GM18868 (cell line): Measurements from ENCODE around the gene AMIGO1.

Source experiments
- ATAC-seq: cut with Tn5 transposase; IDR thresholded peaks from one replicate; pipeline ENCODE4 v1.9.1; 2021; ENCODE audit warnings: mild to moderate bottlenecking, moderate library complexity; ENCODE audit not compliant: unreplicated experiment

AMIGO1 gene

DNA sequence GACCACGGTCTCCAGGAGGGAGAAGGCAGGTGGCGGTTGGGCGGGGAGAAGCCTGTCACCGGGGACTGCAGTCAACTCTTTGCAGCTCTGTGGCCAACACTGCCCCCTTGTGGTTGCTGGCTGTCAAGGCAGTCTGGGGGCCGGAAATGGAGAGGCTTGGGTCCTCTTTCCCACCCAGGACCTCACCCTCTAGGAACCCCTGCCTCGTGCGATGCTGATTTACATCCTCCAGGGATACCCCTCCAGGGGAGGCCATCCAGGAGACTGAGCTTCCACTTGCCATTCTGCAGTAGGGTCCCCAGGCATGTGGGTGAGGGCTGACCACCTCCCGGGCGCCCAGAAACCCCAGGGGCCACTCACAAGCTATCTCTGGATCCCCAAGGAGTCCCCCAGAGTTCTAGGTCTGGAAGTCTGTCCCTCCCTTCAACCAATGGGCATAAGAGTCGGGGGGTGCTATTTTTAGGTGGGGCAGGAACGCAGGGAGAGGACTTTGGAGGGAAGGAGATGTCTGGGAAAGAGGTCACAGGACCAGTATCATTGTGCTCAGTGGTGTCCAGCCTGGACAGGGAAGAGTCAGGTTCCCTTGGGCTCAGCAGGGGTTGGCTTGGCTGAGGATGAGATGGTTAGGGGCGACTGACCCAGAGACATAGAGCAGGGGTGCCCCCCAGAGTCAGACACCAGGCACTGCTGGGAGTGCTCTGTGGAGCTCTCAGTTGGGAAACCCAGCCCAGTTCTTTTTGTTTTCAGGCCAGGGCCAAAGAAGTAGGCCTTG lies 23.0 kb upstream of the AMIGO1 start:
- ATAC-seq, result peak; percentile 84

DNA sequence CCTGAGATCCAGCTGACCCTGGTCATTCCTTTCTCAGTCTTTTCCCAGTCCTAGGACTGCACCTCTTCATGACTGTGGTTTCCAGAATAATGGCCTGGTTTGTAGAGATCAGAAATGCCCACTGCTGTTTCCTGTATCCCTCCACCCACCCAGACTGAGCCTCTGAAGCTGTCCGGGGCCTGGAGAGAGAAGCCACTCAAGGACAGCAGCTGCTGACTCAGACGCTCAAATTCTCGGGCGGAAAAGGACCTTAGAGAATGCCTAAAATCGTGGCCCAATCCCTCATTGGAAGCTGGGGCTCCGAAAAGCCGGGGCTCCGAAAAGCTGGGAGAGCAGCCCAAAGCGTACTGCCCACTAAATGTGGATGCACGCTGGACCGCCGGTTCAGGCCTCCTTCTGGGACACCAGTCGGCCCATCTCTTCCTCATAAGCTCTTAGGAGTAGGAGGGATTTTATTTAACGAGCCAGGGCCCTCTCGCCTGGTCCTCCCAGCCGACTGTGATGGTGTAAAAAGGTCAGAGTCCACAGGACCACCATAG lies 22.4 kb upstream of the AMIGO1 start:
- ATAC-seq, result no peak

DNA sequence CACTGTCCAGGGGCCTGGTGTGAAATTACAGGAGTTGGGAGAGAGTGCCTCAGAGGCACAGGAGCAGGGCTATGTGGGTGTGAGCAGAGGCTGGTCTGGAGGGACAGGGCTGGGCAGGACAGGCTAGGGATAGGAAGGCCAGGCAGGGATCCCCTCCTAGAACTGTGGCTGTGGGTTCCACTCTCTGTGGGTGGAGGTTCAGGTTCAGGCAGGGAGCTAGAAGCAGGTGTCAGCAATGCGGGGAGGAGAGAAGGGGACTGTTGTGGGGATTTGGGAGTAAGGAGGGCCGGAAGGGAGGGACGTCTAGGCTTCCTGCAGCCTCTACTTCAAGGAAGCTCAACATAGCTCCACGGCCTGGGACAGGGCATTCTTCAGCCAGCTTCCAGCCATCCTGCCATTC lies 21.9 kb upstream of the AMIGO1 start:
- no peak for ATAC-seq

DNA sequence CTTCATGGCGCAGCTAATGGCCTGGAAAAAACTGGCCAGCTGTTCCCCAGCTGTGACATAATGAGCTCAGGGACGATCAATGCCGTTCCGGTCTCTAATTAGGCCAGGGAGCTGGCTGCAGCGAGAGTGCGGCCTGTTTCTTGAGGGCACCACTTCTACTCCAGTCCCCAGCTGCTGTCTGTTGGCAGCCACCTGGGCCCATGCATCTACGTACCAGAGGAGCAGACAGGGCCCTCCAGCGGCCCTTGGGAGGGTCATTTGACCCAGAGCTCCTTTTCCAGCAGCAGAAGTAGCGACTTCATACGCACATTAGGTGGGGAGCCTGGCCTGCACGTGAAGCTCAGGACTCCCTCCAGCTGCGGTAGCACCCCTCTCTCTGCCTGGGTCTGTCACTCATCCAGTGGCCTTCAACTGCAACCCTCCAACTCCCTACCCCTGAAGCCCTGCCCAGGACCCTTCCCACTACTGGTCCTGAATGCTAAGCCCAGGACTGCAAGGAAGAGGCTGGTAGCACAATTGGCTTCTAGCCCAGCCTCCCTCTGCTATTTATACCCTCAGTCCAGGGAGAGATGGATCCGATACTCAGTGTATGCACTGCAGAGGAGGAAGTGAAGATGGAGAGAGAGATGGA lies 21.0 kb upstream of the AMIGO1 start:
- no peak for ATAC-seq

DNA sequence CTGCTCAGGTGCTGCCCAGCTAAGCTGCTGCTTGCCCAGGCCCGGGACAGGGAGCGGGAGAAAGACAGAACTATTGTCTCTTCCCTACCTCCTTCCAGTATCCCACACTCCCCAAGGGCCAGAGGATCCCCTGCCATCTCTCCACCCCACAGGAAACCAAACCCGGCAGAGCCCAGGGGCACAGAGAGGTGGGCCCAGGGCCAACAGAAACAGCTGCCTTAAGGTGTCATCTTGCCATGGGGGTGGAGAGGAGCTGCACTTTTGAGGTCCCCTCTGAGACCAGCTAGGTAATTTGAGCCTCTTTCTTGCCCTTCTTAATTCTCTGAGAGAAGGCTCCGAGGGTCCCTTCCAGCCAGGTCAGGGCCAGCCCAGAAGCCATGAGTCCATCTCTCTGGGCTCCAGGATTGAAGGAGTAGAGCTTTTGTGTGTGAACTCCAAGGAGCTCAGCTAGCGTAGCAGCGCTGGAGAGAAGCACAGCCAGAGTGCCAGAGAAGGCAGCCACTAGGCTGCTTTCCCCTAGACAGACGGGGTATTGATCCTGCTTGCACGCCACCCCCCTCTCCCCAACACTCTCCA lies 20.4 kb upstream of the AMIGO1 start:
- ATAC-seq, result no peak

DNA sequence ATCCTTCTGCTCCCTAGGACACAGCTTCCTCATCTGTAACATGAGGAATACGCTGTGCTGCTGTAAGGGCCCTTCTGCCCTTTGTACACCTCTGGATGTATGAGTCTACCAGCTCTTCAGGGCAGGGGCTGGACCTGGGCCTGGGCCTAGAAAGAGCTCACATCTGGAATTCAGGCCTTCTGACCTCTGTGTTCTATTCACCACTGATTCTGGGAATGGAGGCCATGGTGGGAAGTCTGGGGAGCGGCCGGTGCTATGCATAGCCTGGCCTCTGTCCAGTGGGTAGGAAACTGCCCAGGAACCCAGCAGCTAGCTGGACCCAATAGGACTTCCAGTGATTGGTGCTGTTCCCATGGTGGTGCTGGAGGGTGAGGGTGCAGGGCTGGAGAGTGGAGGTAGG lies 19.2 kb upstream of the AMIGO1 start:
- ATAC-seq, result no peak

DNA sequence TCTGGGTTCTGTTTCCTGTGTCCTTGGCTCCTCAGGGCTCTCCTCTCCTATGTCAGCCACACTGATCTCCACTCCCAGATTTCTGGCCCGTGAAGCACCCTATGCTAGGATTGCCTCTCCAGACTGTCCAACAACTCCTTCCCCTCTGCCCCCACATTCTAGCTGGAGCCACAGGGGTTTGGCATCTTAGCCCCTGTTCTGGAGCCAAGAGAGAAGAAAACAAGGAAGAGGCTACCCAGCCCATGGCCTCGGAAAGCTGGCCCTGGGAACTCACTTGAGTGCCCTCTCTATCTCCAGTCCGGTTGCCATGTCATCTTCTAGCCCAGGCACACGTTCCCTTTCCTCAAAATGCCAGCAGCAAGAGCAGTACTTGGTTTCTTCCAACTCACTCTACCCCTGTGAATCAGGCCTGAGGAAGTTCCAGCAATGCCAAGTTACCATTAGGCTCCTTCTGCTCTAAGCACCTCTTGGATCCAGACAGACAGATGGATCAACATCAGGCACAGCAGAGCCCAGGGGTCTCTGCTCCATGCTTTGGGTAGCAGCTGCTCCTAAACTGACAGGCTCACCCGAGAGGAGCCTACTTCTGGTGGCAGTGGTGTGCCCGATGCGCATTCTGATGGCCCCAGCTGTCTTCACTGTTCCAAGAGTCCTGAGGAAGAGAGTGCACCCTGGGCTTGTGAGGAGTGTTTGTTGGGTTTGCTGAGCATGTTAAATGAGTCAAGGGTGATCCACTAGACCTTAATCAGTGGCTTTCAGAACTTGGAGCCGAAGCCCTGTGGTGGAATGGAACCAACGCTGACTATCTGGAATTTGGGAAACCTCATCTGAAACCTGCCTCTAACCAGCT lies 18.5 kb upstream of the AMIGO1 start:
- ATAC-seq, result no peak

DNA sequence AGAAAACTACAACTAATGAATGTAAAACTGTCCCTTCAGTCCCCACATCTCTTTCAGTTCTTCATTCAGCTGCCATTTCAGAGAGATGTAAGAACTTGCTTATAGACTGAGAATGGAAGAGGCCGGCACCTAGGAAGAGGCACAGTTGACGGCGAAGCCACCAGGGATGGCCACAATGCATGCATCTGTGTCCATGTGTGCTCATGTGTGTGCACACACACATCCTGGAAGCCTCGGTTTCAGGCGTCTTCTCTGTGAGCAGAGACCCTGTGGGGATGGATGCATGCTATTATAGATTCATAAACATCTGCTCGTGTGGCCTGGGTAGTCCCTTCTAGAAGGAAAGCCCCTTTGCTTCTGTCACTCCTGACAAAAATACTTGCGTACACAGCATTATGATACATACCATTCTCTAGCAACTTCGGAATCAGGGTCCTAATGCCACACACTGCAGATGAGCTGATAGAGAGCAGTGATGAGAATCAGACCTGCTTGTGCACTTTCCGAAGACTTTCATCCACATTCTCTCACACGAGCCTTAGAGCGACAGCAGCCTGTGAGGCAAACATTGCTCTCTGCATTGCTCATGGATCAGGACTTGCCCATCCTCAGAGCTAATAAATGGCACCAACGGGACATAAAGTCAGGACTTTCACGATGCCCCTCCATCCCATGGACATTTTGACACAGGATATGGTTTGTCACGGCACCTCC lies 17.7 kb upstream of the AMIGO1 start:
- ATAC-seq, result peak; percentile 88

DNA sequence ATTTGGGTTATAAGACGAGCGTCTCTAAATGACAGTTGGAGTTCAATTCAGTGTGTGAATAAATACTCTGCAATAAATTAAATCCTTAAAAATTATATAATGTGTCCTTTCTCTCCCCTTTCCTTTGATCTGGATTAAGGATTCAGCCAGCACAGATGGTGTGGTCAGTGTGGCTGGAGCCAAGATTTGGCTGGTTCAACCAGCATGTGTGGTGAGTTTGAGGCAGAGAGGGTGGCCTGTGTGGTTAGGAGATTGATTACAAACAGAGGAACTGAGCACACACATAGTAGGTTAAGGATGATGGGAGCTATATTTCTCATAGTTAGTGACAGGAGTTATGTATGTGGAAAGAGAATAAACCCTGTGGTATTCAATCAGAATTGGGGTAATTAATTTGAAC lies 14.2 kb upstream of the AMIGO1 start:
- no peak for ATAC-seq

DNA sequence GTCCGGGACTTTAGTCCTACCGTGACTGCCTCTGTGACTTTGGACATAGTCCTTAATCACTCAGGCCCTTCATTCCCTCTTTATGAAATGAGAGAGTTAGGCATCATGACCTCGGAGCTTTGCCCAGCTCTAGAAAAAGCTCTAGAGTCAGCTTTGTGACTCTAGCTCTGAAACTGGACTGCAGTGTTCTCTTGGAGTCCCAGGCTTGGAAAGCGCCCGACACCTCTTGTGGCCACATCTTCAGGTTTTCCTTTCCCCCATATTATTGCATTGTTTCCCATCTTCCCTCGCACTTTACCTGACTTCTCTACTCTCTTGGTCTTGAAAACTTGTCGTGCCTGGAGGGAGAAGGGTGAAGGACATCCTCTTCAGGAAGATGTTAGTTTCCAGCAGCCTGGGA lies 12.5 kb upstream of the AMIGO1 start:
- ATAC-seq, result no peak

DNA sequence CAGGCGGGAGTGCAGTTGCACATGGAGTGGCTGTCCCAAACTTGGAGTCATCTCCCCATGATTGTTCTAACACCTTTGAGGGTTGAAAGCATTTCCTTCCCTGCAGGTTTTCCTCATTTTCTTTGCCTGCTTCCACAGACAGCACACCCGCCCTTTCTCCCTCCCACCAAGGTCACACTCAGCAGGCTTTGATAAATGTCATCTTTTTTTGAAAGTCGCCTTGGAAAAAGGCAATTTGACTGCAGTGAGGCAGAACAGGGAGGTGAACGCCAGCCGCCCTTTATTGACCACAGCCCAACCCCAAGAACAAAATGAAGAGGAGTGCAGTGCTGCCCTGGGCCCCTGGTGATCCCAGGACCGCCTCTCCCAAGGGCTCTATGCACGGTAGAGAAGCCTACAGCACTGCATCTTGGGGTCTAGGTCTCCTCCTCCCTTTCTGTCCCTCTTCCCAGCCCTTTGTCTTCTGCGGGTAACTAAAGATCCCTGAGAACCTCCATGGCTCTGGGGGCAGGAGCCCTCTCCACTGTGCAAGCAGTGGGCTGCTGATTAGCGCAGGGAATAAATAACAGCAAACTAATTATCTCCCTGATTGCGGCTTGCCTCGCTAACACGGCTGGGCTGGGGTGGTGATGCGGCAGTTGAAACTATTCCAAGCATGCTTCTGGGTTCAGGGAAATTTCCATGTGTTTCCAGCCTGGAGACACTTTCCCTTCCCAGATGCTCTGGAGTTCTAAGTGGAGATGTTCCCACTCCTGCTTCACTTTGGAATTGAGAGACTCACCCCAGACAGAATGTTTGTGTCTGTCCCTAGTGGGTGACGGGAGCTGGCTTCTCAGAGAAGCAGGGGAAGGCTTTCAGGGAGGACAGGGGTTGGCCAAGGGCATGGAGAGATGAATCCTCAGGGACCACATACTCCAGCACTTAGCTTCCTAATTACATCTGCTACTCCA lies 11.8 kb upstream of the AMIGO1 start:
- ATAC-seq, result no peak

DNA sequence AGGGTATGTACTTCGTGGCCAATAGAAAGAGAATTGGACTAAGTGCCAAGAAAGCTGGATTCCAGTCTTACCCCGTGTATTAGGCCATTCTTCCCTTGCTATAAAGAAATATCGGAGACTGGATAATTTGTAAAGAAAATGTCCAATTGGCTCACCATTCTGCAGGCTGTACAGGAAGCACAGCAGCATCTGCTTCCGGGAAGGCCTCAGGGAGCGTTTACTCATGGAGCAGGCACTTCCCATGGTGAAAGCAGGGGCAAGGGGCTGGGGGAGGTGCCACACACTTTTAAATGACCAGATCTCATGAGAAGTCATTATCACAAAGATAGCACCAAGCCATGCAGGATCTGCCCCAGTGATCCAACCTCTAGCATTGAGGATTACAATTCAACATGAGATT lies 7.8 kb upstream of the AMIGO1 start:
- no peak for ATAC-seq

DNA sequence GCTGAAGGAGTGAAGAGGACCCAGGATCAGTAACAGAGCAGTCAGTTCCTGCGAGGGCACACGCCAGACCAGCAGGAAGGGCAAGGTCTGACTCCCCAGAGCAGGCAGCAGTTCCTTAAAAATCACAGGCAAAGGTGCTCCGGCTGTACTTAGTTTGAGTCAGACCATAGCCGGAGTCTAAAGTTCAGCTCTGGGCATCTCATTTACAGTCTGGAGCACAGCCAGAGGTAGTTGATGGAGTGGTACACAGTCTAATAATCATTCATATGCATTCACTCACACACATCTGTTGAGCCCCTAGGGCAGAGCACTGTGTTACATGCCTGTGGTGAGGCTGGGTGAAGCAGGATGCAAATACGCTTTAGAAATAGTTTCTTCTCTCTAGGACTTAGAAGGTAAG lies 7.3 kb upstream of the AMIGO1 start:
- ATAC-seq, result no peak

DNA sequence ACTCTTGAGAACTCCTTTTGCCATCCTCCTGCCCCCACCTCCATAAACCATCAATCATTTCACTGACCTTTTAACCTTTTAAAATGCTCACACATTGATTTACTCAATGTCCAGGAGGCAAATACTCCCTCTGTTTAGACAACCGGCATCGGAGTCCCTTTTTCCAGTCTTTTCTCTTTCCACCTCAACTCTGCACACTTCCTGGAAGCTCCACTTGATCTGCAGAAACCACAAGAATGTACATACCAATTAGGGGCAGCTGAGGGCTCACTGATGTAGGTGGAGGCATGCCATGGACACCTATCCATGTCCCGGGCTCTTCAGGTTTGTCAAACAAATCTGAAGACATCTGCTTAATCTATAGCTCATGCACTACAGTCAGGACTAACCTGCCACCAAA lies 5.3 kb upstream of the AMIGO1 start:
- ATAC-seq, result no peak

DNA sequence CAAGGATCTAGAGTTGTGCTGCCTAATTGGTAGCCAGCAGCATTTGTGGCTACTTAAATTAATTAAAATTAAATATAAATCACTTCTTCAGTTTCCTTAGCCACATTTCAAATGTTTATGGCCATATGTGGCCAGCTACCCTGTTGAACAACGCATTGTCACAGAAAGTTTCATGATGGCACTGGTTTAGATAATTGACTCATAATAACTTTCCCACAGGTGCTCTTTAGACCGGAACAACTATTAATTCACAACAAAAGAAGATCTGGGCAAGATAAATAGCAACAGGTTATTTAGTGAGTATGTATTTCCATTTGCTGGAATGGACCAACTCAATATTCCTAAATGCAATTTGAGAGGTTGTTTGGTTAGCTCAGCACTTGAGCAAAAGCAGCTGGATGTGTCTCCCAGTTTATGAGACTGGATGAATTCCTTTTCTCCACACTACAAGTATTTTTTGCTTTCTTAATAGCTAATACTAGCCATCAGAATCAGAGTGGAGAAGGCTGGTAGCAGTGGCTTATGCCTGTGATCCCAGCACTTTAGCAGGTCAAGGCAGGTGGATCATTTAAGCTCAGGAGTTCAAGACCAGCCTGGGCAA lies 3.7 kb upstream of the AMIGO1 start:
- ATAC-seq, result no peak

DNA sequence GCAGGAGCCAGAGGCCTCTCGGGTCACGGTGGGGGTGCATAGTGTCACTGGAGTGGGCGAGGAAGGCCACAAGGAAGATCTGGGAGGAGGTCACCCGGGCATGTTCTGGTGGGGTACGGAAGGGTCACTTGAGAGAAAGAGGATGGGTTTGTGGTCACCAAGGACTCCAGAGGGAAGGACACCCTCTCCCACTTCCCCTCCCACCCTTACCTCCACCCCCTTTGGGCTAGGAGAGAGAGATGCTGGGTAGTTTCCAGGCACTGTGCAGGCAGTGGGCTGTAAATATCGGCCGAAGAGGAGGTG lies 703 bp downstream of the AMIGO1 start:
- no peak for ATAC-seq

DNA sequence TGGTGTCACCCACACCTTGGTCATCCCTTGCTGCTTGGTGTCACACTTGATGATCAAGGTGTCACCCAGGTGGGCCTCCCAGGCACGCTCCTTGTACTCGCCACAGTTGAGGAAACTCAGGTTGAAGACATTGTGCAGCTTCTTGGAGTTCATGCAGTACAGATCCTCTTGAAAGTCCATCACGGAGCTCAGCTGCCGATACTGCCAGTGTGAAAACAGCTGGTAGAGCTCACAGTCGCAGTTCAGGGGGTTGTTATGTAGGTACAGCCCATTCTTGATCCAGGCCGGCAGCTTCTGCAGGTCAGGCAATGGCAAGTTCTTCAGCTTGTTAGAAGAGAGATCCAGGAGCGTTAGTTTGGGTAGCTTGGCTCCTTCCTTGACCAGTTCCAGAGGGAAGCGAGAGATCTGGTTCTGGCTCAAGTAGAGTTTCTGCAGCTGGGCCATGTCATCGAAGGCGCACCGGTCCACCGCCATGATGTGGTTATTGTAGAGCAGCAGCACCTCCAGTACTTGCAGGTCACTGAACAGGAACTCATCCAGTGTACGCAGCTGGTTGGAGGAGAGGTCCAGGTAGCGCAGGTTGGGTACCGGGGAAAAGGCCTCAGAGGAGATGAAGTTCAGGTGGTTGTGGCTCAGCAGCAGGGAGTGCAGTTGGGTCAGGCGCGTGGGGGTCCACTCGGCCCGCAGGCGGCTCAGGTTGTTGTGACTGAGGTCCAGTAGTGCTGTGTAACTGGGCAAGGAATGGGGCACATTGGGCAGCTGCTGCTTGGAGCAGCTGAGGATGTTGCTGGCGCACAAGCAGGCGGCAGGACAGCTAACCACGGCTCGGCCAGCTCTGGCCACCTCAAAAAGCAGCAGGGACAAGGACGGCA lies 1.3 kb downstream of the AMIGO1 start:
- ATAC-seq, result no peak

DNA sequence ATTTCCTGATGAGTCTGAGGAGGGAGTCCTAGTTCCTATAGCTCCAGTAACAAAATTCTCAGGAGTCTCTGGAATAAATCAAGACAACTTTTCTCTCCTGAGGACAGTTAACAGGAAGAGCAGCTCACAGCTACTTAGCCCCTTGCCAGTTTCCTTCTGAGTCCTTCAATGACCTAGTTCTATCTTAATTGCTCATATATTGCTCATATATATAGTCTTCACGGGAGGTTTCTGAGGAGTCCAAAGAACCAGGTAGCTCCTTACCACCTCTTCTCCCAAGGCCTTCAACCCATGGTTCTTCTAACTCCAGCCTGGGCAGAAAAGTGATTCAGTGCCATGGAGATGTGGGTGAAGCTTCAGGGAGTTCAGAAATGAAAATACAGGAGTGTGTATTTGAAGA lies 4.6 kb downstream of the AMIGO1 start:
- ATAC-seq, result no peak
